Measurements from ENCODE around the gene SLAMF8.

Gene SLAMF8

DNA sequence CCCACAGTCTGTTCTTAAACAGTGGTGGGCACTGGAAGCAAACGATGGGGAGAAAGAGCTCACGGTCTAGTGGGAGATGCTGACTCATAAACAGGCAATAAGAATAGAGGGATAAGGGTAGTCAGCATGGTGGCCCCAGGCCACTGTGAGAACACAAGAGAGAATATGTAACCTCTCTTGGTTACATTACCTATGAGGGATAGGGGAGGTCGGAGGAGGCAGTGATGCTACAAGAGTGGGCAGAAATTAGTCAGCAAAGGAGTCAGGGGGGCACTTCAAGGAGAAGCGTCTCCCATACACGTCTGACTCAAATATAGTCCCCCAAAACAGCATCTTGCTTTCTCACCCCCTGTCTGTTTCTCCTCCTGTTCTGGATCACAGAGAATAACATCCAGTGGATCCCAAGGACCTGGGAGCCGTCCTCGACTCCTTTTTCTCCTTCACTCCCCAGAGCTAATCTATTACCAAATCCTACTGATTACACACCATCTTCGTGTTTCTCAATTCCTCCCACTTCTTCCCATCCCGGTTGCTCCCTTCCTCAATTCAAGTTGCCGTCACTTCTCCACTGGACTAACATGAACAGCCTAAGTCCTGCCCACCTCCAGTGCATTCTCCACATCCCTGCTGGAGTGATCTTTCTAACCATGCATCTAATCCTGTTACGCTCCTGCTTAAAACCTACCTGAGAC, 2.1 kb downstream of the SLAMF8 start:
- TF ChIP-seq CTCF (IDR thresholded peaks at IDR 0.05; ENCODE audit: borderline replicate concordance, insufficient read depth, low read depth, low read length): no peak
- H3K4me3 ChIP-seq (ENCODE audit: low read depth, low read length): no peak overlapping the region

- H3K4me3 ChIP-seq (ENCODE audit: low read depth, low read length): no peak overlapping the region
- peak; percentile 64 for TF ChIP-seq CTCF (IDR thresholded peaks at IDR 0.05; ENCODE audit: borderline replicate concordance, insufficient read depth, low read depth, low read length)
Measured at GRCh38 chr1:159829273-159829634, 2.6 kb downstream of the SLAMF8 start.

DNA sequence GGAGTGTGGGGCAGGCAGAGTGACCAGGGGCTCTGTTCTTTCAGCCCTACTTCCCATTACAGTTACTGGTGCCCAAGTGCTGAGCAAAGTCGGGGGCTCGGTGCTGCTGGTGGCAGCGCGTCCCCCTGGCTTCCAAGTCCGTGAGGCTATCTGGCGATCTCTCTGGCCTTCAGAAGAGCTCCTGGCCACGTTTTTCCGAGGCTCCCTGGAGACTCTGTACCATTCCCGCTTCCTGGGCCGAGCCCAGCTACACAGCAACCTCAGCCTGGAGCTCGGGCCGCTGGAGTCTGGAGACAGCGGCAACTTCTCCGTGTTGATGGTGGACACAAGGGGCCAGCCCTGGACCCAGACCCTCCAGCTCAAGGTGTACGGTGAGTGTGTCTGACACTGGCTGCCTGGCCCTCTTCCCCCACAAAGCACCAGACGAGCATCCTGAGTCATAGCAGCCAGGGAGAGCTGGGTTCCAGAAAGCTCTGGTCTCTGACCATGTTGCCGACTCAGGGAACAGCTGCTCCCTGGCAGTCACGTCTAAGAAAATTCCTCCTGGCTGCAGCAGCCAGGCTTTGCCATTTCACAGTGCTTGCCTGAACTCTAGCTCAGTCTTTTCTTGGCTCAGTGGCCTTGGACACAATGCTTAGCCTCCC, 3.3 kb downstream of the SLAMF8 start:
- no peak overlapping the region for H3K4me3 ChIP-seq (ENCODE audit: low read depth, low read length)
- TF ChIP-seq CTCF (IDR thresholded peaks at IDR 0.05; ENCODE audit: borderline replicate concordance, insufficient read depth, low read depth, low read length): no peak

GRCh38 chr1:159830722-159831121, 4.0 kb downstream of the SLAMF8 start:
- no peak overlapping the region for H3K4me3 ChIP-seq (ENCODE audit: low read depth, low read length)
- TF ChIP-seq CTCF (IDR thresholded peaks at IDR 0.05; ENCODE audit: borderline replicate concordance, insufficient read depth, low read depth, low read length): no peak

GRCh38 chr1:159831412-159832141, 4.9 kb downstream of the SLAMF8 start:
- TF ChIP-seq CTCF (IDR thresholded peaks at IDR 0.05; ENCODE audit: borderline replicate concordance, insufficient read depth, low read depth, low read length): no peak
- no peak overlapping the region for H3K4me3 ChIP-seq (ENCODE audit: low read depth, low read length)

DNA sequence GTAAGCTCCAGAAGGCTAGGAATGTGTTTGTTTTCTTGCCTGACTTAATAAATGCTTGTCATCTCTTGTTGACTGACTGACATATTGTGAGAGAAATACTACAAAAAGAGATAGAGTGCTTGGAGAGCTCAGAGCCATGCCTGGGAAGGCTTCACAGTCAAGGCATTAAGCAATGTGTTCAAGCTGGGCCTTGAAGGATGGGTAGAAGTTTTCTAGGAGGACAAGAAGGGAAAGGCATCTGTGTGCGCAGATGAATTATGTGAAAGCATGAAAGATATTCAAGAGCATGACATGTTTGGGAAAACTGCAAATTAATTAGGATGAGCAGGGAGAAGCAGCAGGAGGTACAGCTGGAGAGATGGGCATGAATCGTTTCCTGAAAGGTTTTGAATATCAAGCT, 5.6 kb downstream of the SLAMF8 start:
- TF ChIP-seq CTCF (IDR thresholded peaks at IDR 0.05; ENCODE audit: borderline replicate concordance, insufficient read depth, low read depth, low read length): no peak
- no peak overlapping the region for H3K4me3 ChIP-seq (ENCODE audit: low read depth, low read length)
